Measurements from ENCODE around the gene C16orf90.

DNA sequence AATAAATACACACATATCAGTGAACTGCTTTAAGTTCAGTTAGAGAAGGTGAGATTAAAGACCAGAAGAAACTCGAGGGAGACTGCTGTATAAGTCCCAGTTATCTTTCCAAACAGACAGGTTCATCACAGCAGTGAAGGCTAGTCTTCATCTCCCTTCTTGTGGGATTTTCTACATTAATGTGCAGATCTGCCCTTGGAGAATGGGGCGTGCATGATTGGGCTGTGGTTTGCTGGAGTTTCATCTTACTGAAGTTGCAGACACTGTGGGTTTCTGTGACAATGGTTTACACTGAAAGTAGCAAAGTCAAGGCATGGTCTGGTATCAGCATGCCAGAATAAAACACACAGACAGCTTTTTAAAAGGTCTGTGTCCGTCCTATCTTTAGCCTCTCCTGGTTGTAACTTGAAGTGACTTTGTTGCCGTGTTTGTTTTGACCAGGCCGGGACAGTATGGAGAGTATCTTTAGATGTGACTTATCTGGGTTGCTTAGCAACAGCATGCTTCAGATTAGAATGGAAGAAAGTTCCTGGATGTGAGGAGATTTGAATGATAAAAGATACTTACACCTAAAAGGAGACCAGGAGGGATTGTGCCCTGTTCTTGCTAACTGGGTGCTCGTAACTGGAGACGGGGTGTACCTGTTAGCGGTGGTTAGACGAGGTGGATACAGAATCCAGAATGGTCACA, 35.7 kb downstream of the C16orf90 start:
- no peak for TF ChIP-seq GATA2 (IDR thresholded peaks at IDR 0.05; ENCODE audit: low read depth, low read length)
- no peak for TF ChIP-seq GATA3 (IDR thresholded peaks at IDR 0.05; ENCODE audit: low read depth, low read length)

All from SH-SY5Y (cell line).